Stomach (tissue), 9 donors: ENCODE data around the gene LRRC28. TPM values are rescaled to one million over a fixed set of nuclear protein-coding genes. Genes with fewer than 3 reads are reported as not detected.

ENCODE experiments used
- DNase-seq, 2 donors: peaks; one replicate each; pipeline versions ENCODE4 v3.0.0 to v3.0.0-alpha.2; 2013 to 2019
- H3K27ac ChIP-seq, 5 donors: fragments of 200-600 bp in 4 of 5; sonication (generic) in 4 of 5; one replicate each; pipeline ENCODE4 v1.5.1; 2013 to 2019; ENCODE audit warnings: mild to moderate bottlenecking in 1 of 5, moderate library complexity in 1 of 5
- H3K27me3 ChIP-seq, 3 donors: fragments of 200-600 bp; sonication (generic); one replicate each; pipeline ENCODE4 v1.5.1; 2017 to 2019; ENCODE audit warnings: mixed run types in 1 of 3
- H3K36me3 ChIP-seq, 4 donors: fragments of 200-600 bp; sonication (generic); 1 replicate in 3 of 4; 2 replicates in 1 of 4; pipeline ENCODE4 v1.5.1; 2016 to 2019
- H3K4me1 ChIP-seq, 4 donors: fragments of 200-600 bp; sonication (generic); one replicate each; pipeline ENCODE4 v1.5.1; 2016 to 2019
- H3K4me3 ChIP-seq, 4 donors: fragments of 200-600 bp; sonication (generic) in 3 of 4; one replicate each; pipeline ENCODE4 v1.5.1; 2016 to 2019; ENCODE audit warnings: mild to moderate bottlenecking in 1 of 4
- H3K9me3 ChIP-seq, 4 donors: fragments of 200-600 bp; sonication (generic); one replicate each; pipeline ENCODE4 v1.5.1; 2016 to 2019
- CTCF ChIP-seq, 7 experiments: fragments of 450-650 bp in 4 of 7; fragments of 200-600 bp in 3 of 7; sonication (generic) in 3 of 7; IDR thresholded peaks; one replicate each; pipeline ENCODE4 v1.5.1; 2016 to 2019; ENCODE audit warnings: antibody characterized with exemption in 7 of 7, control low read depth in 2 of 7, mild to moderate bottlenecking in 1 of 7
- EP300 ChIP-seq: sonication (generic); formaldehyde crosslinking; IDR thresholded peaks from one replicate; pipeline ENCODE4 v1.6.1; 2017; ENCODE audit warnings: antibody characterized with exemption
- POLR2A ChIP-seq, 4 donors: fragments of 450-650 bp; IDR thresholded peaks; one replicate each; pipeline ENCODE4 v1.6.1; 2016; ENCODE audit warnings: antibody characterized with exemption in 4 of 4, control low read depth in 2 of 4, mild to moderate bottlenecking in 1 of 4, moderate library complexity in 1 of 4
- POLR2AphosphoS5 ChIP-seq, 3 donors: sonication (generic); formaldehyde crosslinking; IDR thresholded peaks; one replicate each; pipeline ENCODE4 v1.6.1; 2016; ENCODE audit warnings: antibody characterized with exemption in 3 of 3
- WGBS, 5 donors: extraction: QIAGEN DNeasy Blood & Tissue Kit in 3 of 5; methylation state at CpG; one replicate each; pipeline versions ENCODE4 v1.1.5 to v1.1.7; 2013 to 2018; 5-methylcytosine and 5-hydroxymethylcytosine counted together
- intact Hi-C: fragments of 100-400 bp; cut with DNase I; formaldehyde crosslinking; loops from one replicate; pipeline ENCODE4 v1.15.1; 2023; ENCODE audit warnings: low total_unique reads
- polyA plus RNA-seq, 3 donors: library from polyadenylated mRNA; stranded (reverse); fragments of 200-250 nt; gene quantifications; one replicate each; pipeline ENCODE4 v1.2.3, GENCODE V29; 2013
- total RNA-seq, 5 donors: library from RNA; depleted of rRNA; stranded (reverse); fragments of >200 nt; gene quantifications; one replicate each; pipeline versions ENCODE4 v1.1.0 to v1.2.3, GENCODE V29; 2014 to 2016
- donor health status: healthy with polysubstance abuse.
- donor health status: Bipolar disorder and iron deficiency.
- donor health status: healthy.

Gene LRRC28
- total and polyA plus RNA-seq, 8 donors, result 9.6 to 82.6 (median 26.2) TPM

- Histone ChIP-seq H3K27ac (peak overlapping the region in 2 of 5 donors; percentile 5), H3K27me3 (no peaks in the 10 kb centered on the region)
- intact Hi-C loops, result no loop called here
Measured at GRCh38 chr15:99385005-99385669, 133.9 kb downstream of the LRRC28 start.

GRCh38 chr15:99385865-99386264, 134.6 kb downstream of the LRRC28 start:
- intact Hi-C loops, result no loop called here
- H3K9me3 ChIP-seq, result peaks cover 0 to 1% (median 0%) of the 10 kb centered on the region in 4 donors
- H3K4me1 ChIP-seq, result peaks cover 0 to 19% (median 16%) of the 10 kb centered on the region in 4 donors
- peak overlapping the region in 2 of 5 donors; percentile 5 for H3K27ac ChIP-seq
- no peaks in the 10 kb centered on the region for H3K27me3 ChIP-seq
- peaks cover 0 to 6% (median 0%) of the 10 kb centered on the region in 4 donors for H3K36me3 ChIP-seq
- peak; percentile 65 to 75 for DNase-seq
- peak in 1 of 3 donors; percentile 44 for TF ChIP-seq POLR2AphosphoS5 (IDR thresholded peaks at IDR 0.05)
- no peak for TF ChIP-seq EP300
- no peak for TF ChIP-seq CTCF (IDR thresholded peaks at IDR 0.05)
- H3K4me3 ChIP-seq, result no peak overlapping the region
- WGBS, 5 donors, result 15 to 28% (median 23%) methylated on average over 3 of the region's 3 CpGs

More at GRCh38 chr15:99385005-99385669, 133.9 kb downstream of the LRRC28 start:
- H3K36me3 ChIP-seq, result peaks cover 0 to 6% (median 0%) of the 10 kb centered on the region in 4 donors
- 84 to 89% (median 87%) methylated on average over 6 of the region's 6 CpGs for WGBS, 5 donors
- no peak overlapping the region for H3K4me3 ChIP-seq
- DNase-seq, result no peak
- H3K4me1 ChIP-seq, result peaks cover 0 to 19% (median 16%) of the 10 kb centered on the region in 4 donors
- TF ChIP-seq EP300 (no peak), POLR2AphosphoS5 (IDR thresholded peaks at IDR 0.05) (no peak), CTCF (IDR thresholded peaks at IDR 0.05) (no peak), POLR2A (IDR thresholded peaks at IDR 0.05) (no peak)
- no peaks in the 10 kb centered on the region for H3K9me3 ChIP-seq

- DNase-seq, result peak in 1 of 2 donors; percentile 30
- intact Hi-C loops, result no loop called here
- Histone ChIP-seq H3K4me1 (peaks cover 0 to 19% (median 16%) of the 10 kb centered on the region in 4 donors), H3K27ac (no peak overlapping the region), H3K36me3 (peaks cover 0 to 6% (median 0%) of the 10 kb centered on the region in 4 donors), H3K9me3 (peaks cover 0 to 6% (median 0%) of the 10 kb centered on the region in 4 donors), H3K27me3 (no peaks in the 10 kb centered on the region), H3K4me3 (no peak overlapping the region)
- TF ChIP-seq POLR2A (IDR thresholded peaks at IDR 0.05), result no peak
- WGBS, 5 donors, result 59 to 75% (median 70%) methylated on average over 4 of the region's 4 CpGs
Measured at GRCh38 chr15:99386391-99386790, 135.1 kb downstream of the LRRC28 start.

GRCh38 chr15:99387421-99388168, 136.3 kb downstream of the LRRC28 start:
- Histone ChIP-seq H3K36me3 (peaks cover 0 to 4% (median 0%) of the 10 kb centered on the region in 4 donors), H3K9me3 (peaks cover 0 to 17% (median 5%) of the 10 kb centered on the region in 4 donors), H3K4me3 (no peak overlapping the region), H3K27ac (no peak overlapping the region), H3K4me1 (peaks cover 0 to 19% (median 16%) of the 10 kb centered on the region in 4 donors), H3K27me3 (no peaks in the 10 kb centered on the region)
- TF ChIP-seq POLR2A (IDR thresholded peaks at IDR 0.05), result no peak
- TF ChIP-seq POLR2AphosphoS5 (IDR thresholded peaks at IDR 0.05), result no peak
- TF ChIP-seq EP300, result no peak
- TF ChIP-seq CTCF (IDR thresholded peaks at IDR 0.05), result no peak
- 83 to 90% (median 86%) methylated on average over 8 of the region's 8 CpGs for WGBS, 5 donors
- intact Hi-C loops, result no loop called here
- DNase-seq, result no peak
